GM18870 (cell line): ENCODE data around the gene ANKRD44.
A peak's percentile ranks its signal among the peaks of the same experiment; 100 is the strongest.

Source experiments
- ATAC-seq: cut with Tn5 transposase; IDR thresholded peaks from one replicate; pipeline ENCODE4 v1.9.1; 2021; ENCODE audit warnings: moderate library complexity; ENCODE audit not compliant: unreplicated experiment

Gene ANKRD44

GRCh38 chr2:197189426-197190099, 121.0 kb downstream of the ANKRD44 start:
- no peak for ATAC-seq

GRCh38 chr2:197185676-197186075, 124.9 kb downstream of the ANKRD44 start:
- ATAC-seq = no peak

- no peak for ATAC-seq
These were observed 125.5 kb downstream of the ANKRD44 start for GRCh38 chr2:197184959-197185586.

GRCh38 chr2:197183355-197183754, 127.2 kb downstream of the ANKRD44 start:
- ATAC-seq = no peak

GRCh38 chr2:197182668-197183067, 127.9 kb downstream of the ANKRD44 start:
- ATAC-seq = no peak

- no peak for ATAC-seq
These were observed 129.1 kb downstream of the ANKRD44 start for GRCh38 chr2:197181491-197181890.

GRCh38 chr2:197179744-197180498, 130.7 kb downstream of the ANKRD44 start:
- no peak for ATAC-seq

GRCh38 chr2:197176522-197176921, 134.1 kb downstream of the ANKRD44 start:
- ATAC-seq = no peak

- no peak for ATAC-seq
These were observed 136.0 kb downstream of the ANKRD44 start for GRCh38 chr2:197174539-197175094.

GRCh38 chr2:197171582-197171981, 139.0 kb downstream of the ANKRD44 start:
- ATAC-seq = no peak

GRCh38 chr2:197170208-197170607, 140.4 kb downstream of the ANKRD44 start:
- no peak for ATAC-seq

GRCh38 chr2:197168705-197169104, 141.9 kb downstream of the ANKRD44 start:
- ATAC-seq = peak; percentile 72

GRCh38 chr2:197167608-197168314, 142.8 kb downstream of the ANKRD44 start:
- no peak for ATAC-seq

GRCh38 chr2:197165020-197165419, 145.6 kb downstream of the ANKRD44 start:
- ATAC-seq = no peak

- no peak for ATAC-seq
These were observed 146.3 kb downstream of the ANKRD44 start for GRCh38 chr2:197164141-197164754.

GRCh38 chr2:197163712-197164140, 146.9 kb downstream of the ANKRD44 start:
- no peak for ATAC-seq

GRCh38 chr2:197161774-197162173, 148.8 kb downstream of the ANKRD44 start:
- ATAC-seq = no peak

GRCh38 chr2:197159661-197160211, 150.8 kb downstream of the ANKRD44 start:
- ATAC-seq = peak; percentile 64

- no peak for ATAC-seq
These were observed 151.7 kb downstream of the ANKRD44 start for GRCh38 chr2:197158591-197159550.
